Measurements from ENCODE around the gene FBXL7. TPM values are rescaled to one million over a fixed set of nuclear protein-coding genes. Genes with fewer than 3 reads are reported as not detected.

FBXL7 gene
- total RNA-seq, 2 experiments from 2014 or later: not detected

DNA sequence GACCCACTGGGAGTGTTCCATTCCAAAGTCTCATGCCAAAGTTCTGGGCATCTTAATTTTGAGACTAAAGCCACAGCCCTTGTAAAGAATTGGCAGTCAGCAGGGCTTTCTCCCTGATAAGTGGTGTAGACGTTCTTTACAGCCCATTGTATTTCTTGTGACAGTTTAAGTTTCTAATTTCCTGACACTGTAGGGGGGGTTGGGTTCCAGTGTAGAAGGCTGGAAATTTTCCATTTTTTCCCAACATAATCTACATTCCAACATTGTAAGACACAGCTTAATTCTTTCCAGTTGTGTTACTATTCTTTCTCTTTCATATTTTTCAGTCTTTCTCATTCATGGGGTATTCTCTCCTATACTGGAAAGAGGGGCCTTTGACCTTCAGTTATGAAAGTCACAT, 121.1 kb downstream of the FBXL7 start:
- no peak overlapping the region for H3K27ac ChIP-seq (ENCODE audit: low read depth, low read length, poor library complexity, severe bottlenecking)
- H4K20me1 ChIP-seq (ENCODE audit: insufficient read depth, low read length): no peaks in the 10 kb centered on the region
- DNase-seq (ENCODE audit: low spot score): no peak
- CTCF ChIA-PET (ENCODE audit: unreplicated experiment): no interaction called here
- no TSS peak for BruUV-seq (replicated peaks)
- H3K79me2 ChIP-seq (ENCODE audit: insufficient read depth, low read depth, low read length): no peaks in the 10 kb centered on the region
- POLR2A ChIA-PET: no interaction called here
- no peaks in the 10 kb centered on the region for H3K9me3 ChIP-seq (ENCODE audit: low read length)
- H3K9me2 ChIP-seq (ENCODE audit: insufficient read depth, low read length): no peaks in the 10 kb centered on the region
- TF ChIP-seq EZH2phosphoT487 (IDR thresholded peaks at IDR 0.05; ENCODE audit: borderline replicate concordance, low read depth, low read length): no peak
- TF ChIP-seq, protein P1, sequence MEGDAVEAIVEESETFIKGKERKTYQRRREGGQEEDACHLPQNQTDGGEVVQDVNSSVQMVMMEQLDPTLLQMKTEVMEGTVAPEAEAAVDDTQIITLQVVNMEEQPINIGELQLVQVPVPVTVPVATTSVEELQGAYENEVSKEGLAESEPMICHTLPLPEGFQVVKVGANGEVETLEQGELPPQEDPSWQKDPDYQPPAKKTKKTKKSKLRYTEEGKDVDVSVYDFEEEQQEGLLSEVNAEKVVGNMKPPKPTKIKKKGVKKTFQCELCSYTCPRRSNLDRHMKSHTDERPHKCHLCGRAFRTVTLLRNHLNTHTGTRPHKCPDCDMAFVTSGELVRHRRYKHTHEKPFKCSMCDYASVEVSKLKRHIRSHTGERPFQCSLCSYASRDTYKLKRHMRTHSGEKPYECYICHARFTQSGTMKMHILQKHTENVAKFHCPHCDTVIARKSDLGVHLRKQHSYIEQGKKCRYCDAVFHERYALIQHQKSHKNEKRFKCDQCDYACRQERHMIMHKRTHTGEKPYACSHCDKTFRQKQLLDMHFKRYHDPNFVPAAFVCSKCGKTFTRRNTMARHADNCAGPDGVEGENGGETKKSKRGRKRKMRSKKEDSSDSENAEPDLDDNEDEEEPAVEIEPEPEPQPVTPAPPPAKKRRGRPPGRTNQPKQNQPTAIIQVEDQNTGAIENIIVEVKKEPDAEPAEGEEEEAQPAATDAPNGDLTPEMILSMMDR (conservative IDR thresholded peaks at IDR 0.05; ENCODE audit: low read length): no peak
- H3K4me1 ChIP-seq (ENCODE audit: insufficient read depth, low read length, poor library complexity, severe bottlenecking): no peaks in the 10 kb centered on the region
- H3K36me3 ChIP-seq (ENCODE audit: insufficient read depth, low read length): no peaks in the 10 kb centered on the region
- H3K4me2 ChIP-seq (ENCODE audit: low read length): no peak overlapping the region
- intact Hi-C loops (cut with micrococcal nuclease; ENCODE audit: unreplicated experiment): no loop called here
- no peak overlapping the region for H2AFZ ChIP-seq (ENCODE audit: low read length)
- H3K4me3 ChIP-seq (ENCODE audit: low read depth, low read length, poor library complexity, severe bottlenecking): no peak overlapping the region

DNA sequence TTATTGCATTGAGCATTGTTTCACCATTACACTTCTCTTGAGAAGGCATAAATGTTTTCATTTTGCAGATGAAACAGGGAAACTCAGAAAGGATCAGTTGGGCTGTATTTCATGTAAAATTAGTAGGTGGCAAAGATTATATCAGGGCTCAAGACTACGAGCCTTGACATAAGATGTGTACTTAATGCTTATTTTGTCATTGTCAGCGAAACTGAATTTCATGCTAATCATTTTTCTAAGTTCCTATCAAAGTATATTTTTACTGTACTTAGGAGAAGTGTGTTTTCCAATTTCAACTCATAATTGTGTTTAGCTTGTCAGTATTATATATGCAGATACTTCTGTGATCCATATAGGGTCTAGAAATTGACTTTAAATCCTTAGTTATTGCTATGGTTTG, 123.8 kb downstream of the FBXL7 start:
- no peak for DNase-seq (ENCODE audit: low spot score)
- Histone ChIP-seq H3K4me2 (ENCODE audit: low read length) (no peak overlapping the region), H3K36me3 (ENCODE audit: insufficient read depth, low read length) (no peaks in the 10 kb centered on the region), H3K9me2 (ENCODE audit: insufficient read depth, low read length) (no peaks in the 10 kb centered on the region), H3K9me3 (ENCODE audit: low read length) (no peaks in the 10 kb centered on the region), H3K27ac (ENCODE audit: low read depth, low read length, poor library complexity, severe bottlenecking) (no peak overlapping the region), H2AFZ (ENCODE audit: low read length) (no peak overlapping the region), H3K79me2 (ENCODE audit: insufficient read depth, low read depth, low read length) (no peaks in the 10 kb centered on the region), H3K4me3 (ENCODE audit: low read depth, low read length, poor library complexity, severe bottlenecking) (no peak overlapping the region), H4K20me1 (ENCODE audit: insufficient read depth, low read length) (no peaks in the 10 kb centered on the region), H3K4me1 (ENCODE audit: insufficient read depth, low read length, poor library complexity, severe bottlenecking) (no peaks in the 10 kb centered on the region)
- no peak for TF ChIP-seq EZH2phosphoT487 (IDR thresholded peaks at IDR 0.05; ENCODE audit: borderline replicate concordance, low read depth, low read length)
- TF ChIP-seq, protein P1 (conservative IDR thresholded peaks at IDR 0.05; ENCODE audit: low read length): no peak
- CTCF ChIA-PET (ENCODE audit: unreplicated experiment): no interaction called here
- BruUV-seq (replicated peaks): no TSS peak
- POLR2A ChIA-PET: no interaction called here
- intact Hi-C loops (cut with micrococcal nuclease; ENCODE audit: unreplicated experiment): no loop called here

DNA sequence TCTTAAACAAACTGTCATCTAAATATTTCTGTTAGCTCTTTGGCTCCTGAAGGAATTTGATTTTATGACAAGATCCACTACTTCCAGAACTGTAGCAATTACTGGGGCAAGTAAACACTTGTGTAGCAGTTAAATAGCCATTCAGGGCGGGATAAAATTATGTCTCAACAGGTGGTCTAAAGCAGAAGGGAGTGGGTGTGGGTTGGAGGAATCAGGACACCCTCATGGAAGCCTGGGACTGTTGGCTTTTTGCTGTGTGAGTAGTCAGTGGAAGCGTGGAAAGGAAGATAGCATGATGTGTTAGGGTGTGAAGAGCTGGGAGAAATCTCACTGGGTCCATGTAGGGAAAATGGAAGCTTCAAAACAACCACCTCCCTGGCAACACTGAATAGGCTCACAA, 127.1 kb downstream of the FBXL7 start:
- TF ChIP-seq, protein P1 (conservative IDR thresholded peaks at IDR 0.05; ENCODE audit: low read length): no peak
- CTCF ChIA-PET (ENCODE audit: unreplicated experiment): no interaction called here
- no peak overlapping the region for H3K4me3 ChIP-seq (ENCODE audit: low read depth, low read length, poor library complexity, severe bottlenecking)
- BruUV-seq (replicated peaks): no TSS peak
- no peaks in the 10 kb centered on the region for H3K4me1 ChIP-seq (ENCODE audit: insufficient read depth, low read length, poor library complexity, severe bottlenecking)
- no peaks in the 10 kb centered on the region for H3K36me3 ChIP-seq (ENCODE audit: insufficient read depth, low read length)
- H3K27ac ChIP-seq (ENCODE audit: low read depth, low read length, poor library complexity, severe bottlenecking): no peak overlapping the region
- no peaks in the 10 kb centered on the region for H3K9me3 ChIP-seq (ENCODE audit: low read length)
- no peak overlapping the region for H2AFZ ChIP-seq (ENCODE audit: low read length)
- no peak overlapping the region for H3K4me2 ChIP-seq (ENCODE audit: low read length)
- POLR2A ChIA-PET: no interaction called here
- no peaks in the 10 kb centered on the region for H3K9me2 ChIP-seq (ENCODE audit: insufficient read depth, low read length)
- intact Hi-C loops (cut with micrococcal nuclease; ENCODE audit: unreplicated experiment): no loop called here
- DNase-seq (ENCODE audit: low spot score): no peak
- no peaks in the 10 kb centered on the region for H4K20me1 ChIP-seq (ENCODE audit: insufficient read depth, low read length)
- H3K79me2 ChIP-seq (ENCODE audit: insufficient read depth, low read depth, low read length): no peaks in the 10 kb centered on the region
